NOMO-1 (cell line): ENCODE measurements around the gene MGMT.

ENCODE experiments used
- DNase-seq, 2 experiments: peaks; one replicate each; lab custom pipeline; 2025; ENCODE audit not compliant: unreplicated experiment in 2 of 2; lab: John Stamatoyannopoulos, UW

Gene MGMT

GRCh38 chr10:129809431-129809830 lies 342.4 kb downstream of the MGMT start:
- DNase-seq, result no peak

DNA sequence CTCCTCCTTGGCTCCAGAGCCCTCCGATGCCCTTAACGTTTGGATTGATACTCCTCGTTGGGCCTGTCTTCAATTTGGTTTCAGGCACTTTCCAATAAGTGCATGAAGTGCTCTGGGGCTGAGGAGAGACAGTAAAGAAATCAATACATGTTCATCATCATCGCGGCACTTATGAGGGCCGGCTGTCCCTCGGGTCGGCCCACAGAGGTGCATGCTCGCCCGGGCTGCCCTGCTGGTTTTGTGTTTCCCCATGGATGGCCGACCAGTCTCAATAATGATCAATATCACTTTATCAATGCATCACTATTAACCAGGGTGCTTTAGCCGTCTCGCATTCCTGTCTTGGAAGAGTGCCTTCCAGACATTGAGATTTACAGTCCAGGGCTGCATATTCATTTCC lies 342.8 kb downstream of the MGMT start:
- no peak for DNase-seq

GRCh38 chr10:129811208-129811607 lies 344.2 kb downstream of the MGMT start:
- DNase-seq, result no peak

GRCh38 chr10:129812398-129812797 lies 345.4 kb downstream of the MGMT start:
- DNase-seq, result no peak

DNA sequence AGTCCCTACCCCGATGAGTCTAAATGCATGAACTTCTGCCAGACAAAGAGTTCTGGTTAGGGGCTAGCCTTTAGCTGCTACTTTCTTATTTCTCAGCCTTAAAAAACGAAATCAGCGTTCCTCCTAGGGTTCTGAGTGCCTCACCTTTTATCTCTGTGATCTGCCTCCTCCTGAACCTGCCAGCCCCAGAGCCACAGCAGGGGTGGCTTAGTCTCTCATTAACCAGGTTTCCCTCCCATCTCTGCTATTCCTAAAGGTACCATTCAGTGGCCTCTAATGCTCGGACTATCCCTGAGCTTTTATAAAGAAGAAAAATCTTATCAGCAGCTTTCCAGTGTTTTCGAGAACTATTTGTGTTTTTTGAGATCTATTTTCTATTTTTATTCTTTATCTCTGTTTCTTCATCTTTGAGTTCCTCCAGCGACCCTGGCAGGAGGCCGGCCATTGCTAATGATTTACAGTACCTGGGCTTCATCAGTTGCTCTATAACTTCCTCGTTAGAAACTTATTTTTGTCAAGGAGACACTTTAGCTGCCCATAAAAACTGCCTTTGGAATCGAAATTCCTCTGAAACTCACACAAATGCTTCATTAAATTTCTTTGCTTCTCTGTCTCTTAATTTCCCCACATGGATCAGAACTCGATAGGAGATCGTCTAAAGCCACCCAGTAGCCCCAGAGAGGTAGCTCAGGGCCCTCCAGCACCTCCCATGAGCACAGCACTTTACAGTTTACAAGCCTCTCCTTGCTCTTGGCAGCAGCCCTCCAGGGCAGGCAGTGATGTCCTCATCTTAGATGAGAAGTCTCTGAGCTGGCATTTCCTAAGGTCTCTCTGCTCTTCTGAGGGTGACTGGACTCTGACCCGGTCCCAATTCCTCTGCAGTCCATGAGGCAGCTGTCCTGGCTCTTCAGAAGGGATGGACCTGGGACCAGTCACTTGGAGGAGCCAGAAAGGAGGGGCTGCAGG lies 347.9 kb downstream of the MGMT start:
- no peak for DNase-seq

DNA sequence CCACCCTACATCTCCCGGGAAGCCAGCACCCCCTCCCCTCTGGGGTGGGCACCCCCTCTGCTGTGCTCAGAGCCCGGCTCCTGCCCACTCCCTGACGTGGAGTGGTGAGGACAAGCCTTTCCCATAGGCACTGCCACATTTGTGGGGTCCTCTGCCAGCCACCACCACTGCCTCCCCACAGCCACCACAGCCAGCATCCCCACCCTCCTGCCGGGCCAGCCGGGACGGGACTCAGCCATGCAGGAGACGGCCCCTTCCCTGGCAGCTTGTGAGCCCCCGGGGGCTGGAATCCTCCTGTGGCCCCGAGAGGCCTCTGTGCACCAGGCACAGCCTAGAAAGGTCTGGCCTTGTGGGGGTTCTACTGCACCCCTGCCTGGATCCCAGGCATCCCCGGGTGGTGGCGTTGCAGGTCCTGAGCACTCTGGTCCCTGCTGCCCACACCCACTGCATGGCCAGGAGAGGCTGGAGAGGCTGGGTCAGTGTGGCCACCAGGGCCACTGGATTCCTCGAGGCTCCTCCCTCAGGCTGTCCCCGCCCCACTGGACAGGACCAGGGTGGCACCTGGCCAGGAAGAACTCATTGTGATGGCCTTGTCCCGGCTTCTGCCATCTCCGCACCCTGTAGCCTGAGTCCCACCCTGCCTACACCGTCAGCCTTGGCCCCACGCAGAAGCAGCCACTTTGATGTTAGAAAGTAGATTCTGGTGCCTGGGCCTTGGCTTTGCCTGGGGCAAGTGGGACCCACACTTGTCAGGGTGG lies 349.0 kb downstream of the MGMT start:
- no peak for DNase-seq

- DNase-seq, result no peak
Observed at GRCh38 chr10:129816656-129817045, 349.6 kb downstream of the MGMT start.
